ENCODE results near the gene MDGA2.

MDGA2 gene

DNA sequence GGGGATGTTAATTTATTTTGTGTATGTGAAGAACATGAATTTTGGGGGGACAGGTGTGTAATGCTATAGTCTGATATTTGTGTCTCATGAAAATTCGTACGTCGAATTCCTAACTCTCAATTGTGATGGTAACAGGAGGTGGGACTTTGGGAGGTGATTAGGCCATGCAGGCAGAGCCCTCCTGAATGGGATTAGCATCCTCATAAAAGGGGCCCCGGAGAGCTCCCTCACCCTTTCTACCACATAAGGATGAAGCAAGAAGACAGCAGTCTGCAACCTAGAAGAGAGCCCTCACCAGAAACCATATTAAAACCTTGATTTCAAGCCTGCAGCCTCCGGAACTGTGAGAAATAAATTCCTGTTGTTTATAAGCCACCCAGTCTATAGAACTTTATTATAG lies 165.4 kb downstream of the MDGA2 start:
- TF ChIP-seq, protein P1, sequence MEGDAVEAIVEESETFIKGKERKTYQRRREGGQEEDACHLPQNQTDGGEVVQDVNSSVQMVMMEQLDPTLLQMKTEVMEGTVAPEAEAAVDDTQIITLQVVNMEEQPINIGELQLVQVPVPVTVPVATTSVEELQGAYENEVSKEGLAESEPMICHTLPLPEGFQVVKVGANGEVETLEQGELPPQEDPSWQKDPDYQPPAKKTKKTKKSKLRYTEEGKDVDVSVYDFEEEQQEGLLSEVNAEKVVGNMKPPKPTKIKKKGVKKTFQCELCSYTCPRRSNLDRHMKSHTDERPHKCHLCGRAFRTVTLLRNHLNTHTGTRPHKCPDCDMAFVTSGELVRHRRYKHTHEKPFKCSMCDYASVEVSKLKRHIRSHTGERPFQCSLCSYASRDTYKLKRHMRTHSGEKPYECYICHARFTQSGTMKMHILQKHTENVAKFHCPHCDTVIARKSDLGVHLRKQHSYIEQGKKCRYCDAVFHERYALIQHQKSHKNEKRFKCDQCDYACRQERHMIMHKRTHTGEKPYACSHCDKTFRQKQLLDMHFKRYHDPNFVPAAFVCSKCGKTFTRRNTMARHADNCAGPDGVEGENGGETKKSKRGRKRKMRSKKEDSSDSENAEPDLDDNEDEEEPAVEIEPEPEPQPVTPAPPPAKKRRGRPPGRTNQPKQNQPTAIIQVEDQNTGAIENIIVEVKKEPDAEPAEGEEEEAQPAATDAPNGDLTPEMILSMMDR (conservative IDR thresholded peaks at IDR 0.05; ENCODE audit: low read depth, low read length) = no peak
- no peak for DNase-seq (ENCODE audit: low read depth)
- no peak overlapping the region for H3K4me3 ChIP-seq (ENCODE audit: low read depth, low read length)

DNA sequence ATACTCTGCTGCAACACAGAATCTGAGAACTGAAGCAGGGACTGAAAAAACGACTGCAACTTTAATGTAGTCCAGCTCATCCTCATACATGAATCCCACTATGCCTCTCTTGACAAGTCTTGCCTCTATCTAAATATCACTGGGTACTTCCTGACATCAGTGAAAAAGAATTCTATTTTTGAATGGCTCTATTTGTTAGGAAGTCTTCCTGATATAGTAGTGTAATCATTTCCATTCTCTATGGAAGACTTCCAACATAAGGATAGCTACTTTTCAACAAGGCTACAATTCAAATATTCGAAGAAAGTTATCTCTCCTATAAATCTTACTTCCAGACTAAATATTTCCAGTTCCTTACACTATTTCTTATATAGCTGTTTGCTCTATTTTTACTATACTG lies 167.5 kb downstream of the MDGA2 start:
- TF ChIP-seq, protein P1 (conservative IDR thresholded peaks at IDR 0.05; ENCODE audit: low read depth, low read length) = no peak
- no peak for DNase-seq (ENCODE audit: low read depth)
- no peak overlapping the region for H3K4me3 ChIP-seq (ENCODE audit: low read depth, low read length)

DNA sequence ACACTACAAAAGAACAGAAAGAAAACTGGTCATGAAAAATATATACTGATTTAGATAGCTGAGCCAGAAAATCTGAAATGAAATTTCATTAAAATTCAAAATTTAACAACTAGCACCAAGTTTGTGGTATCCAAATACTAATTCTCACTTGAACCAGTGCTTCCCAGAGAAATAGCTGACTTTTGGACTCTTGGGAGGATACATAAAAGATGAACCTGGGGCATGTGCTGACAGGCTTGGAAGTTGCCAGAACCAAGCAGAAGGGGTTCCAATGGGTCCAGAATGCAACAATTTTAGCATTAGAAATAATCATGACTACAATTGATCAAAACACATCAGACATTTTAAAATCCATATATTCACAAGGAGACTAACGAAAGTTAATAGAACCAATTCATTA lies 175.0 kb downstream of the MDGA2 start:
- DNase-seq (ENCODE audit: low read depth) = no peak
- TF ChIP-seq, protein P1 (conservative IDR thresholded peaks at IDR 0.05; ENCODE audit: low read depth, low read length) = no peak
- H3K4me3 ChIP-seq (ENCODE audit: low read depth, low read length) = no peak overlapping the region

DNA sequence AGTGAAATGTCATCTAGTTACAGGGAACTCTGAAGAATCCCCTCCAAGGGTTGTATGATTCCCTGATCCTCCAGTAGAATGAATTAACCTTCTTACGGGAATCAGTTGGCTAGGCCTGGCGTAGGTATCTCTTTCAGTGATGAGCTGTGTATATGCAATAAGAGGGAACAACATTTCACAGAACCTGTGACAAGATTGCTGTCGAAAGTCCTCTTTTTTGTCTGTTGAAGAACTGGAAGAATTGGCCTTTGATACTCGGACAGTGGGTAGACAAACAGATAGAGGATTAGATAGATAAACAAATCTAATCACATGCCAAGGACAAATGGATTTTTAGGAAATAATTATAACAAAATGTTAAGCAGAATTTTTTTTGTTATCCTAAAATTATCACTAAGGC lies 184.6 kb downstream of the MDGA2 start:
- TF ChIP-seq, protein P1 (conservative IDR thresholded peaks at IDR 0.05; ENCODE audit: low read depth, low read length) = no peak
- no peak for DNase-seq (ENCODE audit: low read depth)
- H3K4me3 ChIP-seq (ENCODE audit: low read depth, low read length) = no peak overlapping the region

DNA sequence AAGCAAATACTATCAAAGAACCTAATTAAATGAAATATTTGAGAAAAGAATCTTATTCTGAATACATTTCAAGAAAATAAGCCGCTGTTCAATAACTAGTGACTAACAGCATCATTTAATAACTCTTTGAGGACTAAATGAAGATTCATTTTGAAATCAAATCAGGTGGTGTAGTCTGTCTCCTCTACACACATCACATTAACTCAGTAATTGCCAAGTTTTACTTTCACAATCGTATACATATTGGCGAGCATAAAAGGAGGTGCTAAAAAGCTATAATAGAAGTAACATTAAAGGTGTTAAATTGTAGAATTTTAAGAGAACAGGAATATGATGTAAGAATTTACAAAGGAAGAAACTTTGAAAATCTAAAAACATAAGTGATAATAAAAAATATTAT lies 185.1 kb downstream of the MDGA2 start:
- TF ChIP-seq, protein P1 (conservative IDR thresholded peaks at IDR 0.05; ENCODE audit: low read depth, low read length) = no peak
- no peak overlapping the region for H3K4me3 ChIP-seq (ENCODE audit: low read depth, low read length)
- no peak for DNase-seq (ENCODE audit: low read depth)

DNA sequence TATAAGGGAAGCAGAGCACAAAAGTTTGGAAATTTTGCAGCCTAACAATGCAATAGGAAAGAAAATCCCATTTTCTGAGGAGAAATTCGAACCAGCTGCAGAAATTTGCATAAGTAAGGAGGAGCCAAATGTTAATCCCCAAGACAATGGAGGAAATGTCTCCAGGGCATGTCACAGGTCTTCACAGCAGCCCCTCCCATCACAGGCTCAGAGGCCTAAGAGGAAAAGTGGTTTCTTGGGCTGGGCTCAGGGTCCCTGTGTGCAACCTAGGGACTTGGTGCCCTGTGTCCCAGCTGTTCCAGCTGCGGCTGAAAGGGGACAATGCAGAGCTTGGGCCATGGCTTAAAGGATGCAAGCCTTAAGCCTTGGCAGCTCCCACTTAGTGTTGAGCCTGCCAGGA lies 190.0 kb downstream of the MDGA2 start:
- TF ChIP-seq, protein P1 (conservative IDR thresholded peaks at IDR 0.05; ENCODE audit: low read depth, low read length) = no peak
- no peak overlapping the region for H3K4me3 ChIP-seq (ENCODE audit: low read depth, low read length)
- DNase-seq (ENCODE audit: low read depth) = no peak

DNA sequence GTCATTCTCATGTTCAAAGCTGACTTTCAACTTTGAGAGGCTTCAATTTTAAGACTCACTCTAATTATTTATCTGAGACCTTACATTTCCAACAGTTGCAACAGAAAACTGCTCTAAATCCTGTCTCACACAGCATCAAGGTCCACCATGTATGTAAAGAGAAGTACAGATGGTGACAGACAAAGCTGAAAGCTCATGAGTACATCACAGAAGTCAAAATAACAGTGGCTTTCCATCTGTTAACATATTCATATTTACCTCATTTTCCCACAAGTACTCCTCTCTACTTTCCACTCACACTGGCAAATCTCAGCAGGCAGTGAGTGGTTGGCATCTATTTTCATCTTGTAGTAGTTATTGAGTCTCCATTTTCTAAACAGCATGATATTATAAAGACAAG lies 192.0 kb downstream of the MDGA2 start:
- H3K4me3 ChIP-seq (ENCODE audit: low read depth, low read length) = no peak overlapping the region
- TF ChIP-seq, protein P1 (conservative IDR thresholded peaks at IDR 0.05; ENCODE audit: low read depth, low read length) = no peak
- DNase-seq (ENCODE audit: low read depth) = no peak
